ENCODE data around the gene CSNK1G1.

DNA sequence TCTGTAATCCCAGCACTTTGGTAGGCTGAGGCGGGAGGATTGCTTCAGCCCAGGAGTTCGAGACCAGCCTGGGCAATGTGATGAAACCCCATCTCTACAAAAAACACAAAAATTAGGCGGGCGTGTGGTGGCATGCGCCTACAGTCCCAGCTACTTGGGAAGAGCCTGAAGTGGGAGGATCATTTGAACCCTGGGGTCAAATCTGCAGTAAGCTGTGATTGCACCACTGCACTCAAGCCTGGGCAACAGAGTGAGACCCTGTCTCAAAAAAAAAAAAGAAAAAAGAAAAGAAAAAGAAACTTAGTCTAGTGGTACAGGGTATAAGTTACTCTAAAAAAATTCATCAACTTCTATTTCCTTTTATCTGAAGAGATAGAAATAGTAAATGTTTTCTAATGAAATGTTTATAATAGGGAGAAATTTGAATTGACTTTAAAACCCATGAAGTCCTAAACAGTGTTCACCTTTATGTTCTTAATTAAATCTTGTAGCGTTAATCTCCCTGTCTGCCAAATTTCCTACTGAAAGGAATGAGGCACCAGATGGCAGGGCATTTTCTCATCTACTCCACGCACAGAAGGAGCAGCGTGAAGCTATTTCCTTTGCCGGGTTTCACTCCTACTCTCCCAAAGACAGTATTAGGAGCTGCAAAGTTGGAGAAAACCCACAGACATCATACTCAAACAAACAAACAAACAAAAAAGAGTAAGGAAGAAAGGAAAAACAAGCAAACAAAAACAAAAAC lies 23.4 kb upstream of the CSNK1G1 start:
- TF ChIP-seq GATA2 (IDR thresholded peaks at IDR 0.05; ENCODE audit: low read depth, low read length): no peak
- TF ChIP-seq GATA3 (IDR thresholded peaks at IDR 0.05; ENCODE audit: low read depth, low read length): no peak

Data from SH-SY5Y (cell line).